ENCODE measurements around the gene SSB. TPM values are rescaled to one million over a fixed set of nuclear protein-coding genes. Genes with fewer than 3 reads are reported as not detected.
"Not testable (repeated sequence)": the region's sequence is repeated elsewhere in the genome, so short reads cannot be mapped to it uniquely, and the experiment has no call there.

The SSB gene
- total RNA-seq, 2 donors from 2014 or later, result 66.8 to 105 TPM

GRCh38 chr2:169806586-169806985 is 7.9 kb downstream of the SSB start:
- Mint-ChIP-seq H3K27ac (no peak overlapping the region), H3K9me3 (no peaks in the 10 kb centered on the region), H3K4me3 (no peak overlapping the region), H3K36me3 (peaks cover 26% of the 10 kb centered on the region), H3K4me1 (ENCODE audit: low read depth in 2 of 2) (no peaks in the 10 kb centered on the region), H3K27me3 (no peaks in the 10 kb centered on the region)
- DNase-seq (ENCODE audit: low spot score), result no peak
- no peak for ATAC-seq

GRCh38 chr2:169808221-169808620 is 9.6 kb downstream of the SSB start:
- ATAC-seq (no peak), DNase-seq (ENCODE audit: low spot score) (no peak)
- Mint-ChIP-seq H3K27ac (no peak overlapping the region), H3K4me3 (no peak overlapping the region), H3K9me3 (no peaks in the 10 kb centered on the region), H3K36me3 (peaks cover 26% of the 10 kb centered on the region), H3K27me3 (no peaks in the 10 kb centered on the region), H3K4me1 (ENCODE audit: low read depth in 2 of 2) (no peaks in the 10 kb centered on the region)

DNA sequence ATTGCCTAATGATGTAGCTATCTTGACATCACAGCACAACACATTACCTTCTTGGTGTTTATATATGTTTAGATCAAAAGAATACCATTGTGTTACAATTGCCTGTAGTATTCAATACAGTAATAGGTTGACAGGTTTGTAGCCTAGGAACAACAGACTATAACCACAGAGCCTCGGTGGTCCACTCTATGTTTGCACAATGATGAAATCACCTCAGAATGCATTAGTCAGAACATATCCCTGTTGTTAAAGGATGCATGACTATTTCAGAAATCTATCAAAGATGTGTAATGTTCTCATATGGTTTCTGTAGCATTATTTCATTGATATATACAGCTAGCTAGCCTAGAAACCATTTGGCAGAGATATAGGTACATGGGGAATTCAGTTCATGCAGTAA is 17.2 kb downstream of the SSB start:
- H3K4me1 Mint-ChIP-seq (ENCODE audit: low read depth in 2 of 2), result peaks cover 6 to 10% of the 10 kb centered on the region in 2 donors
- no peak for DNase-seq (ENCODE audit: low spot score)
- H3K9me3 Mint-ChIP-seq, result no peaks in the 10 kb centered on the region
- H3K4me3 Mint-ChIP-seq, result no peak overlapping the region
- no peak overlapping the region for H3K27ac Mint-ChIP-seq
- ATAC-seq, result peak in 1 of 2 donors; percentile 72
- H3K36me3 Mint-ChIP-seq, result peaks cover 31% of the 10 kb centered on the region
- H3K27me3 Mint-ChIP-seq, result no peaks in the 10 kb centered on the region

GRCh38 chr2:169816961-169817360 is 18.3 kb downstream of the SSB start:
- H3K27me3 Mint-ChIP-seq, result not testable (repeated sequence)
- H3K4me1 Mint-ChIP-seq (ENCODE audit: low read depth in 2 of 2), result peaks cover 15 to 17% of the 10 kb centered on the region in 2 donors

GRCh38 chr2:169817369-169817768 is 18.7 kb downstream of the SSB start:
- ATAC-seq; H3K27me3 Mint-ChIP-seq; H3K4me3 Mint-ChIP-seq; H3K9me3 Mint-ChIP-seq; DNase-seq (ENCODE audit: low spot score); H3K27ac Mint-ChIP-seq: not testable (repeated sequence)
- H3K36me3 Mint-ChIP-seq, result peaks cover 34% of the 10 kb centered on the region
- H3K4me1 Mint-ChIP-seq (ENCODE audit: low read depth in 2 of 2), result peaks cover 15 to 17% of the 10 kb centered on the region in 2 donors

More at GRCh38 chr2:169816961-169817360, 18.3 kb downstream of the SSB start:
- not testable (repeated sequence) for H3K27ac Mint-ChIP-seq; ATAC-seq; H3K9me3 Mint-ChIP-seq; DNase-seq (ENCODE audit: low spot score); H3K4me3 Mint-ChIP-seq
- H3K36me3 Mint-ChIP-seq, result peaks cover 34% of the 10 kb centered on the region

DNA sequence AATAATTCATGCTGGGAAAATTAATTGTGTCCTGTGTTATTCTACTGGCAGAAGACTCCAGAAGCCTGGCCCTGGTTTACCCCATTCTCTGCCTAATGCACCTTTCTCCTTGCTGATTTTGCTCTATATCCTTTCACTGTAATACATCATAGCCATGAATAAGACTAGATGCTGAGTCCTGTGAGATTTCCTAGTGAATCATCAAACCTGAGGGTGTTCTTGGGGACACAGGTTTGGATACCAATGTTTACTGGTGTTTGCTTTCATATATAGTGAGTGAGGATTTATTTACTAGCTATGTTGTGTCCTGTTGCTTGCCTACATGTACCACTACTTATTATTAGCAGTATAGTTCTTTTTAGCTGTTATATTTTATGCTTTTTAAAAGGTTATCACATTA is 19.6 kb downstream of the SSB start:
- no peaks in the 10 kb centered on the region for H3K9me3 Mint-ChIP-seq

GRCh38 chr2:169819106-169819505 is 20.4 kb downstream of the SSB start:
- H3K4me3 Mint-ChIP-seq, result no peak overlapping the region
- peaks cover 31 to 33% of the 10 kb centered on the region in 2 donors for H3K4me1 Mint-ChIP-seq (ENCODE audit: low read depth in 2 of 2)
- H3K27ac Mint-ChIP-seq, result no peak overlapping the region

More for the DNA sequence above, 19.6 kb downstream of the SSB start:
- ATAC-seq (no peak), DNase-seq (ENCODE audit: low spot score) (no peak)
- H3K36me3 Mint-ChIP-seq, result peaks cover 34% of the 10 kb centered on the region
- H3K27me3 Mint-ChIP-seq, result no peaks in the 10 kb centered on the region
- H3K27ac Mint-ChIP-seq, result no peak overlapping the region
- H3K4me1 Mint-ChIP-seq (ENCODE audit: low read depth in 2 of 2), result peaks cover 23 to 25% of the 10 kb centered on the region in 2 donors
- no peak overlapping the region for H3K4me3 Mint-ChIP-seq

DNA sequence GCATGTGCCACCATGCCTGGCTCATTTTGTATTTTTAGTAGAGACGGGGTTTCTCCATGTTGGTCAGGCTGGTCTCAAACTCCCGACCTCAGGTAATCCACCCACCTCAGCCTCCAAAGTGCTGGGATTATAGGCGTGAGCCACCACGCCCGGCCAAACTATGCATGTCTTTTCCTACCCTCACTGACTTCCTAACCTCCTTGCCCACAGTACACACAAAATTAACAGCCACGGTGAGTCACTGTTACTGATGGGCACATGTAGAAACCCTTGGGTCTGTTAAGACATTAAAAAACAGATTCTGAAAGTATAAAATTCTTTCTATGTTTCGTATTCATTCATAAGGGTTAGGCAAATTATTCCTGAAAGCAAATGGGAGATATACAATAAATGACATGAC is 21.4 kb downstream of the SSB start:
- H3K9me3 Mint-ChIP-seq; H3K27me3 Mint-ChIP-seq; DNase-seq (ENCODE audit: low spot score): not testable (repeated sequence)
- peak overlapping the region in 1 of 2 donors; percentile 46 for H3K27ac Mint-ChIP-seq
- H3K4me3 Mint-ChIP-seq, result peak overlapping the region; percentile 25
- peak in 1 of 2 donors; percentile 25 for ATAC-seq
- H3K36me3 Mint-ChIP-seq, result peaks cover 34% of the 10 kb centered on the region
- H3K4me1 Mint-ChIP-seq (ENCODE audit: low read depth in 2 of 2), result peaks cover 36 to 38% of the 10 kb centered on the region in 2 donors

More at GRCh38 chr2:169819106-169819505, 20.4 kb downstream of the SSB start:
- Mint-ChIP-seq H3K36me3 (peaks cover 34% of the 10 kb centered on the region), H3K27me3 (no peaks in the 10 kb centered on the region), H3K9me3 (no peaks in the 10 kb centered on the region)
- ATAC-seq (no peak), DNase-seq (ENCODE audit: low spot score) (no peak)

DNA sequence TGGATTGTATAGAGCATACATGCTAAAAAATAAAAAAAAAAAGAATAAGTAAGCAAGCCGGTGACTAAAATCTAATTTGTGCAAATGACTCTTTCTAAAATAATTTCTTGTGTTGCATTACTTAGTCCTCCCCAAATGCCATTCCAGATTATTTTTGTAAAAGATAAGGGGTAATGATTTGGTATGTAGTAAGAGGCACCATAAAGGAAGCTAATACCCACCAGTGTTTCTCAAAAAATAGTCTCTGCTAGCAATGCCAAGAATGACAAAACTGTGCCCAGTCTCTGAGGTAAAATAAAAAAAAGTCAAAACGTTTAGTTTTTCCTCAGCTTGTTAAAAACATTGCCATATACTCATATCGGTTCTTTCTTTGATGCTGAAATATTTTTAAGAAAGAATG is 23.4 kb downstream of the SSB start:
- Mint-ChIP-seq H3K27ac (no peak overlapping the region), H3K9me3 (no peaks in the 10 kb centered on the region), H3K36me3 (peaks cover 23% of the 10 kb centered on the region), H3K4me3 (no peak overlapping the region), H3K27me3 (no peaks in the 10 kb centered on the region), H3K4me1 (ENCODE audit: low read depth in 2 of 2) (peaks cover 41% of the 10 kb centered on the region in 2 donors)
- ATAC-seq (no peak), DNase-seq (ENCODE audit: low spot score) (no peak)

GRCh38 chr2:169822785-169823392 is 24.2 kb downstream of the SSB start:
- H3K27me3 Mint-ChIP-seq, result no peaks in the 10 kb centered on the region
- H3K36me3 Mint-ChIP-seq, result peaks cover 17% of the 10 kb centered on the region
- peak overlapping the region; percentile 82 for H3K4me3 Mint-ChIP-seq
- ATAC-seq (no peak), DNase-seq (ENCODE audit: low spot score) (no peak)
- H3K4me1 Mint-ChIP-seq (ENCODE audit: low read depth in 2 of 2), result peaks cover 39 to 41% of the 10 kb centered on the region in 2 donors
- H3K27ac Mint-ChIP-seq, result no peak overlapping the region
- no peaks in the 10 kb centered on the region for H3K9me3 Mint-ChIP-seq

GRCh38 chr2:169823996-169824372 is 25.3 kb downstream of the SSB start:
- Mint-ChIP-seq H3K27me3 (no peaks in the 10 kb centered on the region), H3K36me3 (peaks cover 11% of the 10 kb centered on the region), H3K4me3 (peak overlapping the region; percentile 82), H3K4me1 (ENCODE audit: low read depth in 2 of 2) (peaks cover 49 to 51% of the 10 kb centered on the region in 2 donors), H3K27ac (peak overlapping the region; percentile 38 to 88), H3K9me3 (no peaks in the 10 kb centered on the region)
- ATAC-seq (no peak), DNase-seq (ENCODE audit: low spot score) (no peak)

DNA sequence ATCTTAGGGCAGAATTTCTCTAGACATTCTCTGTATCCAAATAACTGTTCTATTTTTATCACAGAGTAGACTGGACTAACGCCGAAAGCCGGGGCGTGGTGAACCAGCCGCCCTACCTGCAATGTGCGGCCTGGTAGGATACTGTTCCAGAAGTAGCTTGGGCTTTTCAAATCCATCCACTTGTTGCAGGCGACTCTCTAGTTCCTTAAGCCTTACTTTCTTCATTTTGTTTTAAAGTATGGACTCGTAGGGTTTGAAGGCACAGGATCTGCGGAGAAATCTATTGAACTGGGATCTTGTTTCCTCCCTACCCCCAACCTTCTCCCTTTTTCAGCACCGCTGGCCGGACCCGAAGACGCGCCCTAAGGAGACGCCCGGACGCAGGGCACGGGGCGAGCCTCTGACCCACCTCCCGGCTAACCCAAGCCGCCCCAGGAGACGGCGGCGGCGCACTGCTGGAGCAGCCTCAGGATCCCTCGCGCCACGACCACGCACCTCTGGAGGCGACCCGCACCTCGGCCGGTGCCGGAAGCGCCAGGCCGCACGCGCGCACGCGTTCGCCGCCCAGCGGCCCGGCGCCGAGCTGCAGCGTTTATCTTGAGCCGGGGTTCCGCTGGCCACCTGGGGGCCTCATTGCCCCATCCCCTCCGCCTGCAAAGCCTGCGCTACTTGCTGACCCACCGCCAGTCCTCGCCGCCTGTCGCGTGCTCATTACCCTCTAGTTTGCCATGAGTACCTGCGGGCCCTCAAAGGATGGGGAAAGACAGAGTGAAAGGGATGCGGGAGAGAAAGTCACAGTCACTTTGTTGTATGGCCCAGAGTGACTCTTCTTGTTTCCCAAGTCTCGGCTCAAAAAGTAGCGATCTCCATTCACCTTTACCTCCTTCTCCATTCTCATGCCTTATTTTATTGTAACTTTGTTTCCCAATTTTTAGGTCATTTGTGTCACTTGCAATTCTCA is 26.0 kb downstream of the SSB start, which contains the start of gene METTL5:
TSS of gene METTL5 (minus strand) at position 533 of the 961 bp plus-strand sequence. CDS start at position 225, 308 bp downstream.
- peak within 1 kb of the TSS; percentile 82 for H3K4me3 Mint-ChIP-seq
- peak within 1 kb of the TSS; percentile 38 to 88 for H3K27ac Mint-ChIP-seq
- no peaks in the 10 kb centered on the region for H3K27me3 Mint-ChIP-seq
- peaks cover 11% of the 10 kb centered on the region for H3K36me3 Mint-ChIP-seq
- DNase-seq (ENCODE audit: low spot score) (peak; percentile 84), ATAC-seq (peak; percentile 80 to 87)
- H3K9me3 Mint-ChIP-seq, result no peaks in the 10 kb centered on the region
- H3K4me1 Mint-ChIP-seq (ENCODE audit: low read depth in 2 of 2), result peaks cover 51 to 55% of the 10 kb centered on the region in 2 donors

DNA sequence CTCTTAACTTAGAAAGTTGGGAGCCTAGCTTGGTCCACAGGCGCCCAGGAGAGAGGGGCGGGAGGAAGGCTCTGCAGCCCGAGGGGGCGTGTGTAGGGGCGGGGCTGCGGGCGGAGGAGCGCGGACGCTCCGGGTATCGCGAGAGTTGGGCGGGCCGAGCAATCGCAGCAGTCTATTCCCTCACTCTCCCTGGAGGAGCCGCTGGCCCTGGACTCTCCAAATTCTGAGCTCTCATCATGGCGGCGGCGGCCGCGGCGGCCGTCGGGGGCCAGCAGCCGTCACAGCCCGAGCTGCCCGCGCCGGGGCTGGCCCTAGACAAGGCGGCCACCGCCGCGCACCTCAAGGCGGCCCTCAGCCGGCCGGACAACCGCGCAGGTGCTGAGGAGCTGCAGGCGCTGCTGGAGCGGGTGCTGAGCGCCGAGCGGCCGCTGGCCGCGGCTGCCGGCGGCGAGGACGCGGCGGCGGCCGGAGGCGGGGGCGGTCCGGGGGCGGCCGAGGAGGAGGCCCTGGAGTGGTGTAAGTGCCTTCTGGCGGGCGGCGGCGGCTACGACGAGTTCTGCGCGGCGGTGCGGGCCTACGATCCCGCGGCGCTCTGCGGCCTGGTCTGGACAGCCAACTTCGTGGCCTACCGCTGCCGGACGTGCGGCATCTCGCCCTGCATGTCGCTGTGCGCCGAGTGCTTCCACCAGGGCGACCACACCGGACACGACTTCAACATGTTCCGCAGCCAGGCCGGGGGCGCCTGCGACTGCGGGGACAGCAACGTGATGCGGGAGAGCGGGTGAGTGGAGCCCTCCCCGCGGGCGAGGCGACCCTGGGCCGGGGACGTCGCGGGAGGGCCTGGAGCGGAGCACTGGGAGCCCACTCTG is 28.8 kb downstream of the SSB start, which contains the start of gene UBR3:
TSS of gene UBR3 (plus strand) at position 183 of the 869 bp plus-strand sequence. CDS start at position 237, 54 bp downstream.
- H3K36me3 Mint-ChIP-seq, result no peaks in the 10 kb centered on the region
- DNase-seq (ENCODE audit: low spot score), result peak; percentile 94
- peaks cover 50 to 55% of the 10 kb centered on the region in 2 donors for H3K4me1 Mint-ChIP-seq (ENCODE audit: low read depth in 2 of 2)
- H3K4me3 Mint-ChIP-seq, result peak within 1 kb of the TSS; percentile 99
- no peaks in the 10 kb centered on the region for H3K9me3 Mint-ChIP-seq
- peak; percentile 93 to 95 for ATAC-seq
- H3K27ac Mint-ChIP-seq, result peak within 1 kb of the TSS; percentile 82 to 93
- no peaks in the 10 kb centered on the region for H3K27me3 Mint-ChIP-seq

Data from natural killer cell treated with Interleukin-12 subunit alpha and Interleukin-12 subunit beta and Interleukin-15 and Interleukin-18, amount 100 ng/mL, for 72 hours (primary cell).